RWPE2 (cell line): Measurements from ENCODE around the gene GNPAT.
A peak's percentile ranks its signal among the peaks of the same experiment; 100 is the strongest.

Experiments
- ATAC-seq: fragments of 200-7000 bp; cut with Tn5 transposase; 3 replicates; pipeline ENCODE4 v1.9.1; 2021; ENCODE audit warnings: low read depth
- DNase-seq: peaks from one replicate; pipeline ENCODE4 v3.0.0-alpha.2; 2020; ENCODE audit warnings: low spot score
- H3K27ac ChIP-seq: fragments of 450-650 bp; 2 replicates; pipeline ENCODE4 v1.5.1; 2017; ENCODE audit warnings: mild to moderate bottlenecking; ENCODE audit not compliant: poor library complexity, severe bottlenecking
- H3K27me3 ChIP-seq: fragments of 250-450 bp; sonication (Bioruptor Pico); 2 replicates; pipeline ENCODE4 v1.5.1; 2021; ENCODE audit warnings: mild to moderate bottlenecking, moderate library complexity; ENCODE audit not compliant: insufficient read depth, poor library complexity, severe bottlenecking
- H3K36me3 ChIP-seq: fragments of 250-450 bp; sonication (Bioruptor Pico); 2 replicates; pipeline ENCODE4 v1.5.1; 2020; ENCODE audit warnings: low read depth, mild to moderate bottlenecking, moderate library complexity
- H3K4me1 ChIP-seq: fragments of 250-450 bp; sonication (Bioruptor Pico); 2 replicates; pipeline ENCODE4 v1.5.1; 2021; ENCODE audit warnings: mild to moderate bottlenecking, moderate library complexity; ENCODE audit not compliant: insufficient read depth, poor library complexity, severe bottlenecking
- H3K4me3 ChIP-seq: fragments of 250-450 bp; sonication (Bioruptor Pico); 2 replicates; pipeline ENCODE4 v1.5.1; 2021; ENCODE audit warnings: mild to moderate bottlenecking, moderate library complexity; ENCODE audit not compliant: severe bottlenecking
- H3K9me3 ChIP-seq: fragments of 250-450 bp; sonication (Bioruptor Pico); 2 replicates; pipeline ENCODE4 v1.5.1; 2021; ENCODE audit warnings: mild to moderate bottlenecking, moderate library complexity; ENCODE audit not compliant: severe bottlenecking
- CTCF ChIP-seq: fragments of 450-650 bp; IDR thresholded peaks from one replicate; pipeline ENCODE4 v1.5.1; 2017; ENCODE audit warnings: mild to moderate bottlenecking, moderate library complexity; ENCODE audit not compliant: poor library complexity, severe bottlenecking

GNPAT gene

GRCh38 chr1:231240883-231241735 lies at the start of gene GNPAT:
Gene GNPAT, plus strand, starts transcription at chr1:231241212. Its CDS starts 167 bp downstream, at chr1:231241379.
- no peak for TF ChIP-seq CTCF
- Histone ChIP-seq H3K4me1 (peaks cover 5% of the 10 kb centered on the region), H3K9me3 (no peaks in the 10 kb centered on the region), H3K4me3 (peak within 1 kb of the TSS; percentile 85), H3K27me3 (no peaks in the 10 kb centered on the region), H3K36me3 (peaks cover 11% of the 10 kb centered on the region; the same call in 1 of the 2 replicates), H3K27ac (peak within 1 kb of the TSS; percentile 44)
- ATAC-seq (peak; percentile 95), DNase-seq (peak; percentile 78)

- no peak for TF ChIP-seq CTCF
- DNase-seq (no peak), ATAC-seq (no peak)
- Histone ChIP-seq H3K4me1 (no peaks in the 10 kb centered on the region), H3K9me3 (no peaks in the 10 kb centered on the region), H3K27ac (no peak overlapping the region), H3K4me3 (no peak overlapping the region), H3K27me3 (no peaks in the 10 kb centered on the region), H3K36me3 (no peaks in the 10 kb centered on the region)
Observed at GRCh38 chr1:231192620-231193163, 48.3 kb upstream of the GNPAT start.

GRCh38 chr1:231193710-231194340 lies 47.2 kb upstream of the GNPAT start:
- Histone ChIP-seq H3K36me3 (no peaks in the 10 kb centered on the region), H3K27ac (no peak overlapping the region), H3K4me1 (no peaks in the 10 kb centered on the region), H3K9me3 (no peaks in the 10 kb centered on the region), H3K4me3 (no peak overlapping the region), H3K27me3 (no peaks in the 10 kb centered on the region)
- no peak for ATAC-seq
- no peak for DNase-seq
- no peak for TF ChIP-seq CTCF

- Histone ChIP-seq H3K27me3 (no peaks in the 10 kb centered on the region), H3K36me3 (no peaks in the 10 kb centered on the region), H3K4me3 (no peak overlapping the region), H3K9me3 (no peaks in the 10 kb centered on the region), H3K4me1 (no peaks in the 10 kb centered on the region), H3K27ac (no peak overlapping the region)
- no peak for TF ChIP-seq CTCF
- DNase-seq = no peak
- no peak for ATAC-seq
Observed at GRCh38 chr1:231194476-231194842, 46.6 kb upstream of the GNPAT start.
